HEK293 (cell line): Measurements from ENCODE around the gene ERBB4.

Experiments used
- CTCF ChIA-PET: fragments of 350-600 bp; formaldehyde crosslinking; extraction: SDS; loops from one replicate; lab custom pipeline; 2021; ENCODE audit warnings: antibody characterized with exemption; lab: Yijun Ruan, JAX
- POLR2A ChIA-PET: fragments of 300-600 bp; formaldehyde crosslinking; extraction: SDS; loops from one replicate; lab custom pipeline; 2020; ENCODE audit warnings: antibody characterized with exemption, inconsistent platforms; lab: Yijun Ruan, JAX
- H3K27ac ChIP-seq: fragments of 200-500 bp; sonication (Bioruptor generic); 2 replicates; pipeline ENCODE4 v1.5.1; 2014; ENCODE audit warnings: low read depth, low read length, control low read depth, inconsistent platforms; ENCODE audit errors: extremely low read depth
- H3K36me3 ChIP-seq, 2 experiments: fragments of 200-500 bp in 1 of 2; sonication (Bioruptor generic) in 1 of 2; 1 replicate in 1 of 2; 2 replicates in 1 of 2; pipeline ENCODE4 v1.5.1; 2014 to 2017; ENCODE audit warnings: inconsistent platforms in 2 of 2, low read length in 2 of 2; ENCODE audit not compliant: control insufficient read depth in 2 of 2, insufficient read depth in 1 of 2
- H3K4me1 ChIP-seq: fragments of 200-500 bp; sonication (Bioruptor generic); 2 replicates; pipeline ENCODE4 v1.5.1; 2014; ENCODE audit warnings: mild to moderate bottlenecking, low read length, inconsistent platforms; ENCODE audit not compliant: control insufficient read depth, insufficient read depth
- H3K4me3 ChIP-seq: 2 replicates; pipeline ENCODE4 v1.5.1; 2011; ENCODE audit warnings: low read depth, mild to moderate bottlenecking, control low read depth, low read length, moderate library complexity
- H3K9me3 ChIP-seq: fragments of 200-500 bp; sonication (Bioruptor generic); 2 replicates; pipeline ENCODE4 v1.5.1; 2014; ENCODE audit warnings: low read depth, low read length, inconsistent platforms; ENCODE audit not compliant: control insufficient read depth, insufficient read depth
- GFI1B ChIP-seq: fragments of 450-650 bp; formaldehyde crosslinking; IDR thresholded peaks from 2 replicates; pipeline ENCODE4 v1.5.1; 2016; ENCODE audit warnings: missing biosample characterization, missing genetic modification characterization
- HOXA7 ChIP-seq: sonication (generic); formaldehyde crosslinking; IDR thresholded peaks from 2 replicates; pipeline ENCODE4 v1.8.1; 2022; ENCODE audit warnings: missing genetic modification reagents, borderline replicate concordance
- HOXC10 ChIP-seq: sonication (generic); formaldehyde crosslinking; IDR thresholded peaks from 2 replicates; pipeline ENCODE4 v1.8.1; 2023; ENCODE audit warnings: mild to moderate bottlenecking, missing genetic modification reagents
- MEIS1 ChIP-seq: sonication (generic); formaldehyde crosslinking; IDR thresholded peaks from 2 replicates; pipeline ENCODE4 v1.8.1; 2022; ENCODE audit warnings: missing genetic modification reagents, mild to moderate bottlenecking, borderline replicate concordance
- MYNN ChIP-seq: fragments of 450-650 bp; formaldehyde crosslinking; IDR thresholded peaks from 2 replicates; pipeline ENCODE4 v1.5.1; 2016; ENCODE audit warnings: missing biosample characterization, missing genetic modification characterization, borderline replicate concordance
- TCF7L2 ChIP-seq: IDR thresholded peaks from 2 replicates; pipeline ENCODE4 v1.6.1; 2011; ENCODE audit warnings: low read depth, mild to moderate bottlenecking, inconsistent platforms, low read length, moderate library complexity, borderline replicate concordance
- ZBTB1 ChIP-seq: fragments of 450-650 bp; formaldehyde crosslinking; IDR thresholded peaks from 2 replicates; pipeline ENCODE4 v1.5.1; 2016; ENCODE audit warnings: missing biosample characterization, missing genetic modification characterization
- ZBTB49 ChIP-seq: fragments of 450-650 bp; formaldehyde crosslinking; IDR thresholded peaks from 2 replicates; pipeline ENCODE4 v1.5.1; 2016; ENCODE audit warnings: missing biosample characterization, missing genetic modification characterization, low read depth
- ZEB2 ChIP-seq: fragments of 450-650 bp; formaldehyde crosslinking; IDR thresholded peaks from 2 replicates; pipeline ENCODE4 v1.5.1; 2016; ENCODE audit warnings: missing biosample characterization, missing genetic modification characterization
- ZFHX2 ChIP-seq: fragments of 450-650 bp; formaldehyde crosslinking; conservative IDR thresholded peaks from 2 replicates; pipeline ENCODE4 v1.5.1; 2016; ENCODE audit warnings: missing biosample characterization, missing genetic modification characterization
- ZNF132 ChIP-seq: fragments of 450-650 bp; formaldehyde crosslinking; IDR thresholded peaks from 2 replicates; pipeline ENCODE4 v1.5.1; 2017; ENCODE audit warnings: missing biosample characterization, missing genetic modification characterization, borderline replicate concordance
- ZNF157 ChIP-seq: fragments of 450-650 bp; formaldehyde crosslinking; IDR thresholded peaks from 2 replicates; pipeline ENCODE4 v1.5.1; 2016; ENCODE audit warnings: missing biosample characterization, missing genetic modification characterization
- ZNF16 ChIP-seq: fragments of 450-650 bp; formaldehyde crosslinking; IDR thresholded peaks from 2 replicates; pipeline ENCODE4 v1.5.1; 2016; ENCODE audit warnings: low read depth, missing biosample characterization, missing genetic modification characterization
- ZNF202 ChIP-seq: fragments of 450-650 bp; formaldehyde crosslinking; IDR thresholded peaks from 2 replicates; pipeline ENCODE4 v1.5.1; 2016; ENCODE audit warnings: missing biosample characterization, missing genetic modification characterization, borderline replicate concordance
- ZNF214 ChIP-seq: fragments of 450-650 bp; formaldehyde crosslinking; IDR thresholded peaks from 2 replicates; pipeline ENCODE4 v1.5.1; 2017; ENCODE audit warnings: missing biosample characterization, mild to moderate bottlenecking, missing genetic modification characterization, borderline replicate concordance
- ZNF248 ChIP-seq: fragments of 450-650 bp; formaldehyde crosslinking; IDR thresholded peaks from 2 replicates; pipeline ENCODE4 v1.5.1; 2017; ENCODE audit warnings: missing biosample characterization, missing genetic modification characterization
- ZNF335 ChIP-seq: fragments of 450-650 bp; formaldehyde crosslinking; conservative IDR thresholded peaks from 2 replicates; pipeline ENCODE4 v1.5.1; 2016; ENCODE audit warnings: missing biosample characterization, missing genetic modification characterization
- ZNF510 ChIP-seq: fragments of 450-650 bp; formaldehyde crosslinking; IDR thresholded peaks from 2 replicates; pipeline ENCODE4 v1.5.1; 2018; ENCODE audit warnings: mild to moderate bottlenecking, missing genetic modification characterization, missing biosample characterization; ENCODE audit not compliant: insufficient replicate concordance
- ZNF521 ChIP-seq: fragments of 450-650 bp; formaldehyde crosslinking; IDR thresholded peaks from 2 replicates; pipeline ENCODE4 v1.5.1; 2017; ENCODE audit warnings: missing biosample characterization, mild to moderate bottlenecking, missing genetic modification characterization
- ZNF549 ChIP-seq: fragments of 450-650 bp; IDR thresholded peaks from 2 replicates; pipeline ENCODE4 v1.5.1; 2018; ENCODE audit warnings: missing biosample characterization, missing genetic modification characterization, mild to moderate bottlenecking, inconsistent platforms, moderate library complexity
- ZNF580 ChIP-seq: fragments of 450-650 bp; formaldehyde crosslinking; IDR thresholded peaks from 2 replicates; pipeline ENCODE4 v1.5.1; 2016; ENCODE audit warnings: missing biosample characterization, missing genetic modification characterization
- ZNF664 ChIP-seq: fragments of 450-650 bp; formaldehyde crosslinking; IDR thresholded peaks from 2 replicates; pipeline ENCODE4 v1.5.1; 2016; ENCODE audit warnings: missing biosample characterization, missing genetic modification characterization
- ZNF677 ChIP-seq: fragments of 450-650 bp; IDR thresholded peaks from 2 replicates; pipeline ENCODE4 v1.5.0; 2018; ENCODE audit warnings: missing biosample characterization, mild to moderate bottlenecking, missing genetic modification characterization, moderate library complexity
- ZNF843 ChIP-seq: fragments of 450-650 bp; formaldehyde crosslinking; IDR thresholded peaks from 2 replicates; pipeline ENCODE4 v1.5.1; 2016; ENCODE audit warnings: missing biosample characterization, missing genetic modification characterization
- ZSCAN16 ChIP-seq: fragments of 450-650 bp; formaldehyde crosslinking; IDR thresholded peaks from 2 replicates; pipeline ENCODE4 v1.5.1; 2016; ENCODE audit warnings: missing biosample characterization, missing genetic modification characterization
- ZSCAN18 ChIP-seq: fragments of 450-650 bp; formaldehyde crosslinking; IDR thresholded peaks from 2 replicates; pipeline ENCODE4 v1.5.1; 2016; ENCODE audit warnings: missing biosample characterization, missing genetic modification characterization

The ERBB4 gene

GRCh38 chr2:211376410-211376809, 1162.2 kb downstream of the ERBB4 start:
- TF ChIP-seq ZNF677 (tag by site-specific recombination) (no peak), GFI1B (tag by site-specific recombination) (no peak), ZNF157 (tag by site-specific recombination) (no peak), ZNF248 (no peak), ZBTB49 (tag by site-specific recombination) (no peak), ZNF16 (tag by site-specific recombination) (no peak)
- ChIA-PET POLR2A (no interaction called here), CTCF (no interaction called here)
- no peak overlapping the region for H3K27ac ChIP-seq
- no peak overlapping the region for H3K4me3 ChIP-seq
- no peaks in the 10 kb centered on the region for H3K36me3 ChIP-seq
- H3K4me1 ChIP-seq, result no peaks in the 10 kb centered on the region
- no peaks in the 10 kb centered on the region for H3K9me3 ChIP-seq

- POLR2A ChIA-PET, result no interaction called here
- no peak overlapping the region for H3K27ac ChIP-seq
- CTCF ChIA-PET, result no interaction called here
- no peaks in the 10 kb centered on the region for H3K4me1 ChIP-seq
- TF ChIP-seq ZSCAN16, result no peak
- TF ChIP-seq ZNF132 (tag by site-specific recombination), result no peak
- TF ChIP-seq TCF7L2, result peak; percentile 41; the same call in 1 of the 2 replicates
- 0 out of 2 replicates have a peak, but pooled peaks have one; percentile 30 for TF ChIP-seq ZNF677 (tag by site-specific recombination)
- TF ChIP-seq HOXA7 (CRISPR knock-in tag), result no peak
- no peaks in the 10 kb centered on the region for H3K9me3 ChIP-seq
- no peak overlapping the region for H3K4me3 ChIP-seq
- H3K36me3 ChIP-seq, result no peaks in the 10 kb centered on the region
These were observed 1165.4 kb downstream of the ERBB4 start for GRCh38 chr2:211373203-211373602.

GRCh38 chr2:211371465-211371864, 1167.1 kb downstream of the ERBB4 start:
- H3K27ac ChIP-seq, result no peak overlapping the region
- TF ChIP-seq ZBTB1 (no peak), ZNF580 (tag by site-specific recombination) (no peak), ZNF664 (no peak), ZNF202 (tag by site-specific recombination) (no peak), ZNF843 (tag by site-specific recombination) (no peak), MYNN (tag by site-specific recombination) (no peak), ZSCAN18 (no peak), ZEB2 (tag by site-specific recombination) (no peak), ZNF335 (no peak), ZNF521 (tag by site-specific recombination) (no peak), HOXC10 (CRISPR knock-in tag) (no peak), ZNF510 (tag by site-specific recombination) (no peak), MEIS1 (CRISPR knock-in tag) (no peak), ZNF214 (tag by site-specific recombination) (no peak), ZFHX2 (tag by site-specific recombination) (no peak), ZNF549 (tag by site-specific recombination) (no peak)
- H3K9me3 ChIP-seq, result no peaks in the 10 kb centered on the region
- CTCF ChIA-PET, result no interaction called here
- H3K36me3 ChIP-seq, result no peaks in the 10 kb centered on the region
- POLR2A ChIA-PET, result no interaction called here
- no peaks in the 10 kb centered on the region for H3K4me1 ChIP-seq
- no peak overlapping the region for H3K4me3 ChIP-seq
